HG03159 (cell line): ENCODE data around the gene DEFB125.
"Not testable (repeated sequence)": the region's sequence is repeated elsewhere in the genome, so short reads cannot be mapped to it uniquely, and the experiment has no call there.

Source experiments
- ATAC-seq: cut with Tn5 transposase; IDR thresholded peaks from one replicate; pipeline ENCODE4 v1.9.1; 2021; ENCODE audit warnings: mild to moderate bottlenecking, moderate library complexity; ENCODE audit not compliant: unreplicated experiment

Gene DEFB125

DNA sequence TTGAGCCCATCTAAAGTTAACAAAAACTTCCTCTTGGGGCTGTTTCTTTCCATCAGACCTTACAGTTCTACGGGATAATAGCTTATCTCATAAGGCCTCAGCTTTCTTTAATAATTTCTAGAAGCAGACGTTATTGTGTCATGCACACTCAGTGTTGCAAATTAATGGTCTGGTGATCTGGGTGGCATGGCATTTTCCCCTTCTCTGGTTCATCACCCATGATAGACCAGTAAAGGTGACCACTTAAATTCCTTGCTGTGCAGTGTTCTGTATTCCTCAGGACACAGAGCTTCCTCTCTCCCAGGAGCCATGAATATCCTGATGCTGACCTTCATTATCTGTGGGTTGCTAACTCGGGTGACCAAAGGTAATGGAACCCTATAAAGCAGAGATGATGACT is at the start of gene DEFB125:
Gene DEFB125, plus strand, starts transcription at position 272 of the 400 bp plus-strand sequence. Its CDS starts 38 bp downstream, at position 310.
- no peak for ATAC-seq

DNA sequence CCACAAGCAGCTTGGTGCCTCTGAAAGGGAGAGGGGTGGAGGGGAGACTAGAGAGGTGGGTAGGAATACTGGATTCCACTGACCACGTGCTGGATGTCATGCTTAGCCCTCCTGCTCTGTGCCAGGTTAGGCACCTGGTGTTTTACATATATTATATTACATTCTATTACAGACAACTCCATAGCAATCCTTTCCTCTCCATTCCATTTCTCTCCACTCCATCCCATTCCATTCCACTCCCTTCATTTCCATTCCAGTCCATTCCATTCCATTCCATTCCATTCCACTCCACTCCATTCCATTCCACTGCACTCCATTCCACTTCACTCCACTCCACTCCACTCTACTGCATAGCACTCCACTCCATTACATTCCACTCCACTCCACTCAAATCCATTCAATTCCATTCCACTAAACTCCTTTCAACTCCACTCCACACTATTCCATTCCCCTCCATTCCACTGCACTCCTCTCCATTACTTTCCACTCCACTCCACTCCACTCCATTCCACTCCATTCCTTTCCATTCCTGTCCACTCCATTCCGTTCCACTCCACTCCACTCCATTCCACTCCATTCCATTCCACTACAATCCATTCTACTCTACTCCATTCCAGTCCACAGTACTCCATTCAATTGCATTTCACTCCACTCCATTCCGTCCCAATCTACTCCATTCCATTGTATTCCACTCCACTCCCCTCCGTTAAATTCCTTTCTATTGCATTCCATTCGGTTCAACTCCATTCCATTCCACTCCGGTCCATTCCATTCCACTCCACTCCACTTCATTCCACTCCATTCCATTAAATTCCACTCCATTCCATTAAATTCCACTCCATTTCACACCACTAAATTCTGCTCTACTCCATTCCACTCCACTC is 27.2 kb upstream of the DEFB125 start:
- no peak for ATAC-seq

GRCh38 chr20:61230-61629 is 26.2 kb upstream of the DEFB125 start:
- no peak for ATAC-seq

- ATAC-seq: no peak
These were observed 25.7 kb upstream of the DEFB125 start for GRCh38 chr20:61757-62156.

GRCh38 chr20:62487-62886 is 25.0 kb upstream of the DEFB125 start:
- ATAC-seq: no peak

DNA sequence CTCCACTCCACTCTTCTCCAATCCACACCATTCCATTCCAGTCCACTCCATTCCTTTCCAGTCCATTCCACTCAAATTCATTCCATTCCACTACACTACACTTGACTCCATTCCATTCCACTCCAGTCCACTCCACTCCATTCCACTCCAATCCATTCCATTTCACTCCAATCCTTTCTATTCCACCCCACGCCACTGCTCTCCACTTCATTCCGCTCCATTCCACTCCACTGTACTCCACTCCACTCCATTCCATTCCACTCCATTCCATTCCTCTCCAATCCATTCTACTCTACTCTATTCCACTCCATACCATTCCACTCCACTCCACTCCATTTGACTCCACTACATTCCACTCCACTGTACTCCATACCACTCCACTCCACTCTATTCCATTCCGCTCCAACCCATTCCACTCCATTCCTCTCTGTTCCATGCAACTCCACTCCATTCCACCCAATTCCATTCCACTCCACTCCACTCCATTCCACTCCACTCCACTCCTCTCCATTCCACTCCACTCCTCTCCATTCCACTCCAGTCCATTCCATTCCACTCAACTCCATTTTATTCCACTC is 23.4 kb upstream of the DEFB125 start:
- ATAC-seq: no peak

GRCh38 chr20:64766-65322 is 22.6 kb upstream of the DEFB125 start:
- ATAC-seq: no peak

DNA sequence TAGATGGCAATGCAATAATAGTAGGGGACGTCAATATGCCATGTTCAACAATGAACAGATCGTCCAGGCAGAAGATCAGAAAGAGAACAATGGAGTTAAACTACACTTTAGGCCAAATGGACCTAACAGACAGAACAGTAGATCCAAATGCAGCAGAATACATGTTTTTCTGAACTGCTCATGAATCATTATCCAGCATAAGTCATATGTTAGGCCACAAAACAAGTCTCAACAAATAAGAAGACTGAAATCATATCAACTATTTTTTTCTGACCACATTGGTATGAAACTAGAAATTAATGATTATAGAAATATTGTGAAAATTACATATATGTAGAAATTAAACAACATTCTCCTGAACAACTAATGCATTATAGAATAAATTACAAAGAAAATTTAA is 10.2 kb upstream of the DEFB125 start:
- ATAC-seq: no peak

DNA sequence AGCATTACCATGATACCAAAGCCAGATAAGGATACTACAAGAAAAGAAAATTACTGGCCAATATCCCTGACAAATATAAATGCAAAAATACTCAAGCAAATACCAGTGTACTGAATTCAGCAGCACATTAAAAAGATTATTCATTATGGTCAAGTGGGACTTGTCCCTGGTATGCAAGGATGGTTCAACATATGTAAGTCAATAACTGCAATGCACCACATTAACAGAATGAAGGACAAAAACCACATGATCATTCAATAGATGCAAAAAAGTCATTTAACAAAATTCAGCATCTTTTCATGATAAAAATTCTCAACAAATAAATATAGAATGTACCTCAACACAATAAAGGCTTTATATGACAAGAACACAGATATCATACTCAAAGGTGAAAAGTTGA is 9.1 kb upstream of the DEFB125 start:
- no peak for ATAC-seq

DNA sequence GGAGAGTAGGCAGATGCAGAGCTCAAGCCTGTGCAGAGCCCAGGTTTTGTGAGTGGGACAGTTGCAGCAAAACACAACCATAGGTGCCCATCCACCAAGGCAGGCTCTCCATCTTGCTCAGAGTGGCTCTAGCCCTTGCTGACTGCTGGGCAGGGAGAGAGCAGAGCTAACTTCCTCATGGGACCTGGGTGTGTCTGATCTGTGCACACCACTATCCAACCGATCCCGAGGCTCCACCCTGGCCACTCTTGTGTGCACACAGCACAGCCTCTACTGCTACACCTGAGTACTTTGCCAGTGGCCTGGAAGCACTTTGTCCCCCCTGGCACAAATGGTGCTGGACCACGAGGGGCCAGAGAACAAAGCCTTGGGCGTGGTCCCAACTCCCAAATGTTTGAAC is 7.9 kb upstream of the DEFB125 start:
- no peak for ATAC-seq

- no peak for ATAC-seq
These were observed 3.2 kb downstream of the DEFB125 start for GRCh38 chr20:90651-91050.

GRCh38 chr20:93641-94040 is 6.2 kb downstream of the DEFB125 start:
- no peak for ATAC-seq

DNA sequence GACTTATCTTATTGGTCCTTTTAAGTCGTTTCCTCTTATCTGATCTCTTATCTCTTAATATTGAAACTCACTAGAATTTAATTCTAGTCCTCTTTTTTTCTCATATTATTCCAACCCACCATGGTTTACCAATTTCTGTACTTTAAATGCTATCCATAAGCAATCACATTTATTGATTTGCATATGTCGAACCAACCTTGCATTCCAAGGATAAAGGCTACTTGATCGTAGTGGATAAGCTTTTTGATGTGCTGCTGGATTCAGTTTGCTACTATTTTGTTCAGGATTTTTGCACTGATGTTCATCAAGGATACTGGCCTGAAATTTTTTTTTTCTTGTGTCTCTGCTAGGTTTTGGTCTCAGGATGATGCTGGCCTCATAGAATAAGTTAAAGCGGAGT is 7.7 kb downstream of the DEFB125 start:
- ATAC-seq: no peak

- ATAC-seq: not testable (repeated sequence)
These were observed 10.2 kb downstream of the DEFB125 start for GRCh38 chr20:97691-98090.

DNA sequence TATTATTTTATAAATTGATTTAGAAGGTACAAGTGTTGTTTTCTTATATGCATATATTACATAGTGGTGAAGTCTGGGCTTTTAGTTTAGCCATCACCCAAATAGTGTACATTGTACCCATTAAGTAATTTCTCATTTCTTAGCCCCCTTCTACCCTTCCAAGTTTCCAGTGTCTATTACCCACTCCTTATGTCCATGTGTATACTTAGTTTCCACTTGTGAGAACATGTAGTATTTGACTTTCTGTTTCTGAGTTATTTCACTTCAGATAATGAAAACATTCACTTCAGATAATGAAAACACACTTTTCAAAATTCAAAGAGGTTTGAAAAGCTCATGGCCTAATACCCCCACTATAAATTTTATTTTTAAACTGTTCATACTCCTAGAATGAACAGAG is 14.5 kb downstream of the DEFB125 start:
- ATAC-seq: no peak

DNA sequence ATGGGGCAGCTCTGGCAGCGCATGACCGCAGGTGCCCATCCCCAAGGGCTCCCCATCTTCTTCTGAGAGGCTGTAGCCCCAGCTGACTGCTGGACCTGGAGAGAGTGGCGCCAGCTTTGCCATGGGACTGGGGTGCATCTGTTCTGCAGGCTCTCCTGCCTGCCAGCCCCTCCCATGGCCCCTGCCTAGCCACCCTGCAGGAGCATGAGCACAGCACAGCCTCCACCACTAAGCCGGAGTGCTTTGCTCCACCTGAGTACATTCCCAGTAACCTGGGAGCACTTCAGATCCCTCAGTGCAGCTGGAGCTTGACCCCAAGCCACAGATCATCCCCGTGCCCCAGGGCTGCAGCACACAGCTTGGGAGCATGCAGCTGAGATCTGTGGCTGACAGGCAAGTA is 16.0 kb downstream of the DEFB125 start:
- ATAC-seq: no peak

DNA sequence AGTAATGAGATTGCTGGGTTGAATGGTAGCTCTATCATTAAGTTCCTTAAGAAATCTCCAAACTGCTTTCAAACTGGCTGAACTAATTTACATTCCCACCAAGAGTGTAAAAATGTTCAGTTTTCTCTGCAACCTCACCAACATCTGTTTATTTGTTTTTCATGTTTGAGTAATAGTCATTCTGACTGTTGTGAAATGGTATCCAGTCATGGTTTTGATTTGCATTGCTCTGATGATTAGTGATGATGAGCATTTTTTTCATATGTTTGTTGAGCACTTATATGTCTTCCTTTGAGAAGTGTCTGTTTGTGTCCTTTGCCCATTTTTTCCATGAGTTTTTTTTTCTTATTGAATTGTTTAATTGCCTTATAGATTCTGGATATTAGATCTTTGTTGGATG is 24.9 kb downstream of the DEFB125 start:
- no peak for ATAC-seq

GRCh38 chr20:117518-117917 is 30.0 kb downstream of the DEFB125 start:
- ATAC-seq: no peak

- ATAC-seq: not testable (repeated sequence)
These were observed 42.4 kb downstream of the DEFB125 start for GRCh38 chr20:129786-130323.

DNA sequence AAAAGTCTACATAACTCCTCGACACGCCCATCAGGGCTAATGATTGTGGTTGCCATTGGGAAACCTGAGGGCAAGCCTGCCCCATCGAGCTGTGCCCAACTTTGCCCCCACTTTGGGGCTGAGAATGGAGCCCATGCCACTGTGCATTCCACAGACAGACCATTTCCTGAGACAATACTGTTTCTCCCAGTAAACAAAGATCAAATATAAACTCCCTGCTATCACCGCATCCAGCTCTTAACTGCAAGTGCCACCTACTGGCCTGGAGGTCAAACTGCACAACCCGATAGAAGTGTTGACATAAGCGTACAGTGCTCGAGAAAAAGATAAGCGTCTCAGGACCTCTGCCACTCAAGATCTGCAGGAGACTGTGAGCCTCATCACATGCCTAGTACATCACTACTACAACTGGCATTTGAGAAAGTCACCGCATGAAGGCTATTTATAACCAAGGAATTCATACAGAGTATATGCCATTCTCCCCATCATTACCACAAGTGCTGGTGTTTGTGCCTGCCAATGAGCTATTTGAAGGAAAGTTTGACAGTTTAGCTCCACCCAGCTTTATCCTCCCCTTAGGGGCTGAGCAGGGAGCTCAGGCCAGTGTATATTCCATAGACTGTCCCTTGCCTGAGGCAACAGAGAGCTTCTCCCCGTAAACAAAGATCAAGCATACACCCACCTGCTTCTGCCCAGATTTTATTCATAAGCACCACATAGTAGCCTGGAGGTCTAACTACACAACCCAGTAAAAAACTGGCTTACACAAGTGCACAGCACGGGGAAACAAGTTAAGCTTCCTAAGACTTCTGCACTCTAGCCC is 50.4 kb downstream of the DEFB125 start:
- no peak for ATAC-seq

GRCh38 chr20:142290-142689 is 54.8 kb downstream of the DEFB125 start, which contains the start of gene DEFB126:
Gene DEFB126, plus strand, starts transcription at chr20:142590. Its CDS starts 39 bp downstream, at chr20:142629.
- no peak for ATAC-seq
